Subcutaneous abdominal adipose tissue (tissue), 5 donors: ENCODE measurements around the gene THAP7.
"Not testable (repeated sequence)": the region's sequence is repeated elsewhere in the genome, so short reads cannot be mapped to it uniquely, and the experiment has no call there.

Experiments
- H3K27ac ChIP-seq: one replicate; pipeline ENCODE4 v1.7.0; 2013; ENCODE audit warnings: low read depth, mild to moderate bottlenecking, inconsistent platforms, low read length, moderate library complexity
- H3K27me3 ChIP-seq, 5 donors: one replicate each; pipeline ENCODE4 v1.7.0; 2013; ENCODE audit warnings: low read length in 5 of 5, inconsistent platforms in 1 of 5; ENCODE audit not compliant: control insufficient read depth in 5 of 5, insufficient read depth in 4 of 5
- H3K36me3 ChIP-seq, 5 donors: one replicate each; pipeline ENCODE4 v1.7.0; 2013; ENCODE audit warnings: low read length in 5 of 5; ENCODE audit not compliant: control insufficient read depth in 5 of 5, insufficient read depth in 5 of 5
- H3K4me1 ChIP-seq, 5 donors: one replicate each; pipeline ENCODE4 v1.7.0; 2013; ENCODE audit warnings: low read length in 5 of 5, mild to moderate bottlenecking in 3 of 5, moderate library complexity in 1 of 5; ENCODE audit not compliant: control insufficient read depth in 5 of 5, insufficient read depth in 5 of 5
- H3K4me3 ChIP-seq, 5 donors: one replicate each; pipeline ENCODE4 v1.7.0; 2013; ENCODE audit warnings: low read length in 5 of 5, low read depth in 1 of 5
- H3K9ac ChIP-seq, 5 donors: one replicate each; pipeline ENCODE4 v1.7.0; 2013; ENCODE audit warnings: low read length in 5 of 5, mild to moderate bottlenecking in 4 of 5, moderate library complexity in 3 of 5
- H3K9me3 ChIP-seq, 5 donors: one replicate each; pipeline ENCODE4 v1.7.0; 2013; ENCODE audit warnings: low read length in 5 of 5; ENCODE audit not compliant: control insufficient read depth in 5 of 5
- donor health status: healthy.
- donor health status: healthy.
- donor health status: healthy.
- donor health status: healthy.
- donor health status: healthy.

The THAP7 gene

GRCh38 chr22:20977516-20978170 lies 24.3 kb downstream of the THAP7 start:
- Histone ChIP-seq H3K9ac (no peak overlapping the region), H3K9me3 (peaks cover 0 to 12% (median 10%) of the 10 kb centered on the region in 5 donors), H3K4me1 (peaks cover 12 to 30% (median 24%) of the 10 kb centered on the region in 5 donors), H3K27me3 (peaks cover 0 to 14% (median 3%) of the 10 kb centered on the region in 5 donors), H3K4me3 (no peak overlapping the region), H3K27ac (no peak overlapping the region), H3K36me3 (no peaks in the 10 kb centered on the region)

- Histone ChIP-seq H3K4me1 (peaks cover 12 to 26% (median 21%) of the 10 kb centered on the region in 5 donors), H3K4me3 (no peak overlapping the region), H3K27me3 (peaks cover 0 to 14% (median 3%) of the 10 kb centered on the region in 5 donors), H3K27ac (no peak overlapping the region), H3K36me3 (no peaks in the 10 kb centered on the region), H3K9me3 (peaks cover 0 to 12% (median 10%) of the 10 kb centered on the region in 5 donors), H3K9ac (no peak overlapping the region)
These were observed 24.9 kb downstream of the THAP7 start for GRCh38 chr22:20977019-20977418.

- no peak overlapping the region for H3K9ac ChIP-seq
- no peaks in the 10 kb centered on the region for H3K36me3 ChIP-seq
- H3K4me1 ChIP-seq: peaks cover 9 to 21% (median 18%) of the 10 kb centered on the region in 5 donors
- peaks cover 0 to 12% (median 10%) of the 10 kb centered on the region in 5 donors for H3K9me3 ChIP-seq
- no peak overlapping the region for H3K4me3 ChIP-seq
- H3K27ac ChIP-seq: no peak overlapping the region
- H3K27me3 ChIP-seq: peaks cover 0 to 14% (median 3%) of the 10 kb centered on the region in 5 donors
These were observed 25.5 kb downstream of the THAP7 start for GRCh38 chr22:20976291-20976877.

- Histone ChIP-seq H3K9me3 (peaks cover 0 to 12% (median 10%) of the 10 kb centered on the region in 5 donors), H3K4me1 (peaks cover 7 to 14% (median 11%) of the 10 kb centered on the region in 5 donors), H3K27me3 (peaks cover 0 to 14% (median 3%) of the 10 kb centered on the region in 5 donors), H3K27ac (no peak overlapping the region), H3K36me3 (no peaks in the 10 kb centered on the region), H3K9ac (no peak overlapping the region), H3K4me3 (no peak overlapping the region)
These were observed 26.2 kb downstream of the THAP7 start for GRCh38 chr22:20975541-20976290.

- Histone ChIP-seq H3K27me3 (peaks cover 0 to 7% (median 3%) of the 10 kb centered on the region in 5 donors), H3K36me3 (no peaks in the 10 kb centered on the region), H3K4me3 (no peak overlapping the region), H3K9me3 (peaks cover 0 to 12% (median 10%) of the 10 kb centered on the region in 5 donors), H3K9ac (no peak overlapping the region), H3K27ac (no peak overlapping the region), H3K4me1 (peaks cover 2 to 6% (median 2%) of the 10 kb centered on the region in 5 donors)
These were observed 27.5 kb downstream of the THAP7 start for GRCh38 chr22:20974336-20974955.

GRCh38 chr22:20973634-20974286 lies 28.2 kb downstream of the THAP7 start:
- H3K9ac ChIP-seq: no peak overlapping the region
- H3K4me1 ChIP-seq: peaks cover 0 to 7% (median 1%) of the 10 kb centered on the region in 5 donors
- H3K27ac ChIP-seq: no peak overlapping the region
- H3K36me3 ChIP-seq: no peaks in the 10 kb centered on the region
- peaks cover 0 to 3% (median 0%) of the 10 kb centered on the region in 5 donors for H3K27me3 ChIP-seq
- H3K4me3 ChIP-seq: no peak overlapping the region
- H3K9me3 ChIP-seq: peaks cover 0 to 11% (median 6%) of the 10 kb centered on the region in 5 donors

- H3K27ac ChIP-seq: no peak overlapping the region
- peaks cover 0 to 4% (median 0%) of the 10 kb centered on the region in 5 donors for H3K9me3 ChIP-seq
- no peak overlapping the region for H3K4me3 ChIP-seq
- H3K36me3 ChIP-seq: no peaks in the 10 kb centered on the region
- H3K4me1 ChIP-seq: peaks cover 0 to 14% (median 2%) of the 10 kb centered on the region in 5 donors
- peaks cover 0 to 2% (median 0%) of the 10 kb centered on the region in 5 donors for H3K27me3 ChIP-seq
- no peak overlapping the region for H3K9ac ChIP-seq
These were observed 28.9 kb downstream of the THAP7 start for GRCh38 chr22:20972933-20973577.

GRCh38 chr22:20972014-20972694 lies 29.8 kb downstream of the THAP7 start:
- H3K36me3 ChIP-seq: not testable (repeated sequence)

More at GRCh38 chr22:20972014-20972694, 29.8 kb downstream of the THAP7 start:
- H3K27ac ChIP-seq, H3K9me3 ChIP-seq, H3K27me3 ChIP-seq, H3K9ac ChIP-seq, H3K4me3 ChIP-seq: not testable (repeated sequence)
- H3K4me1 ChIP-seq: peaks cover 0 to 21% (median 2%) of the 10 kb centered on the region in 5 donors
